WERI-Rb-1 (cell line): ENCODE results near the gene CENPP.
"Not testable (repeated sequence)": the region's sequence is repeated elsewhere in the genome, so short reads cannot be mapped to it uniquely, and the experiment has no call there.

ENCODE experiments used
- DNase-seq: peaks from one replicate; pipeline ENCODE4 v3.0.0-alpha.2; 2020
- H3K27ac ChIP-seq: fragments of 250-450 bp; sonication (Bioruptor Pico); 2 replicates; pipeline ENCODE4 v1.5.1; 2020; ENCODE audit warnings: mild to moderate bottlenecking, moderate library complexity
- H3K27me3 ChIP-seq: fragments of 250-450 bp; sonication (Bioruptor Pico); 2 replicates; pipeline ENCODE4 v1.5.1; 2021; ENCODE audit warnings: mild to moderate bottlenecking, low read depth, moderate library complexity; ENCODE audit not compliant: insufficient read depth, severe bottlenecking
- H3K36me3 ChIP-seq: fragments of 250-450 bp; sonication (Bioruptor Pico); 2 replicates; pipeline ENCODE4 v1.5.1; 2020; ENCODE audit warnings: mild to moderate bottlenecking, moderate library complexity
- H3K4me3 ChIP-seq: 2 replicates; pipeline ENCODE4 v1.5.1; 2011; ENCODE audit warnings: low read depth, mild to moderate bottlenecking, control low read depth, low read length
- H3K9me3 ChIP-seq: fragments of 250-450 bp; sonication (Bioruptor Pico); 2 replicates; pipeline ENCODE4 v1.5.1; 2021; ENCODE audit warnings: mild to moderate bottlenecking, moderate library complexity; ENCODE audit not compliant: severe bottlenecking
- CTCF ChIP-seq: IDR thresholded peaks from 2 replicates; pipeline ENCODE4 v1.5.1; 2011; ENCODE audit warnings: low read depth, mild to moderate bottlenecking, control low read depth, inconsistent platforms, low read length

CENPP gene

GRCh38 chr9:92619601-92620300 lies 294.0 kb downstream of the CENPP start:
- no peaks in the 10 kb centered on the region for H3K9me3 ChIP-seq
- no peaks in the 10 kb centered on the region for H3K27me3 ChIP-seq
- H3K27ac ChIP-seq = no peak overlapping the region
- H3K4me3 ChIP-seq = no peak overlapping the region
- no peak for DNase-seq
- no peak for TF ChIP-seq CTCF
- H3K36me3 ChIP-seq = peaks cover 18% of the 10 kb centered on the region

- no peak for DNase-seq
- Histone ChIP-seq H3K4me3 (no peak overlapping the region), H3K36me3 (peaks cover 19% of the 10 kb centered on the region), H3K27me3 (no peaks in the 10 kb centered on the region), H3K9me3 (no peaks in the 10 kb centered on the region), H3K27ac (no peak overlapping the region)
- TF ChIP-seq CTCF = no peak
These were observed 295.1 kb downstream of the CENPP start for GRCh38 chr9:92620845-92621244.

- H3K9me3 ChIP-seq, DNase-seq, H3K36me3 ChIP-seq, H3K27me3 ChIP-seq, H3K4me3 ChIP-seq, H3K27ac ChIP-seq: not testable (repeated sequence)
These were observed 298.2 kb downstream of the CENPP start for GRCh38 chr9:92623936-92624335.

- Histone ChIP-seq H3K27me3 (no peaks in the 10 kb centered on the region), H3K4me3 (no peak overlapping the region), H3K9me3 (no peaks in the 10 kb centered on the region), H3K36me3 (peaks cover 12% of the 10 kb centered on the region), H3K27ac (no peak overlapping the region)
- DNase-seq = no peak
- no peak for TF ChIP-seq CTCF
These were observed 300.7 kb downstream of the CENPP start for GRCh38 chr9:92626484-92626883.

- no peak for TF ChIP-seq CTCF
- no peak for DNase-seq
- Histone ChIP-seq H3K9me3 (no peaks in the 10 kb centered on the region), H3K27me3 (no peaks in the 10 kb centered on the region), H3K4me3 (no peak overlapping the region), H3K27ac (no peak overlapping the region), H3K36me3 (peaks cover 24% of the 10 kb centered on the region)
These were observed 301.9 kb downstream of the CENPP start for GRCh38 chr9:92627651-92628050.

GRCh38 chr9:92631452-92632343 lies 305.9 kb downstream of the CENPP start:
- H3K27ac ChIP-seq = no peak overlapping the region
- H3K4me3 ChIP-seq = no peak overlapping the region
- H3K36me3 ChIP-seq = peaks cover 34% of the 10 kb centered on the region
- DNase-seq = no peak
- no peaks in the 10 kb centered on the region for H3K27me3 ChIP-seq
- no peaks in the 10 kb centered on the region for H3K9me3 ChIP-seq
- no peak for TF ChIP-seq CTCF
